Measurements from ENCODE around the gene TLE1.
"Not testable (repeated sequence)": the region's sequence is repeated elsewhere in the genome, so short reads cannot be mapped to it uniquely, and the experiment has no call there.

TLE1 gene

DNA sequence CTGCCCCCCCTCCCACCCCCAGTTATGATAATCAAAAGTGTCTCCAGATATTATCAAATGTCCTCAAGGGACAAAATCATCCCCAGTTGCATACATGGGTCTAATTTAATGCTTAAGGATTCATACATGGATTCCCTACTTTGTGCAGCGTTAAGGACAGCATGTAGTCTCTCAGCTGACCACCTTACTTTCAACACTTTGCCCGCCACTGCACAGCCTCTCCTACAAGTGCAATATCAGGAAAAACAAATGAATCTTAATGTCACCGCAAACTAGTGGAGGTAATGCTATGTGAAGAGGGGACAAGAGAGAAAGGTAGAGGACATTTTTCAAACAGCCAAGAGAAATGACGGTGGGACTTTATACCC lies 78.6 kb downstream of the TLE1 start:
- Mint-ChIP-seq H3K4me3 (no peak overlapping the region), H3K9me3 (no peaks in the 10 kb centered on the region), H3K4me1 (ENCODE audit: low read depth) (no peaks in the 10 kb centered on the region), H3K27me3 (ENCODE audit: low read depth) (no peaks in the 10 kb centered on the region), H3K27ac (no peak overlapping the region), H3K36me3 (ENCODE audit: low read depth) (no peaks in the 10 kb centered on the region)

DNA sequence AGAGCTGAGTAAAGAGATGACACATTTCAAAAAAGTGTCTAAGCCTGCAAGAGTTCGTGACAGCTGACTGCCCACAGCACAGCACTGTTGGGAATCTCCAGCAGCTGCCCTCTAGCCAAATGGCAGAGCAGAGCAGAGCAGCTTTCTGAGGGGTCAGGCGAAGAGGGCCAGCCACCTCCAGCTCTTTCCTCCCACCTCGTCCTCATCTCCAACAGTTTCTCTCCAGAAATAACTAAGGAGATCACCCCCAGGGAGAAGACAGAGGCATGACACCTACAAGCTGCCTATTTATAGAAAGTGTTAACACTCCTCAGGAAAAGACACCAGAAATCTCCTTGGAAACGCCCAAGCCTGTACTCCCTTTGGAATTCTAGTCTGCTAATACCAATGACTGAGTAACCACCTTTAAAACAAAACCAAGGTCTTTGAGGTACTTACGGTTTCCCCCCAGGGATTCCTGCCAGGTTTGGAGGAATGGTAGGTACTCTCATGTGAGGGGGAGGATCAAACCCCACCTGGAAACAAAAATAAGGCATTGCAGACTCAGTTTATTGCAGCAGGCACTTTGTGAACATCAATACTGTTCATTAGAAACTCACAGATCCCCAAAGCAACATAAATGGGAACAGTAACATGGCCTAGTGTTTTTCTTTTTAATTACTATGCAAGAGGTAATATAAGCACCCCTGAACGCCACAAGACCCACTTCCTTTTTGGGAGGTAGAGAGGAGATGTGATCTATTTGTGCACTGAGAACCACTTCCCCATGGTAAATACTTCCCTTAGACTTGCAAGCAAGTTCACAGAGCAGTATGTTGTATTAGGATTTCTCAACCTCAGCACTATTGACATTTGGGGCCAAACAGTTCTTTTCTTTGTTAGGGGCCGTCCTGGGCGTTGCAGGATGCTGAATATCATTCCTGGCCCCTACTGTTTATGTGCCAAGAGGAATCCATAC lies 79.3 kb downstream of the TLE1 start:
- no peak overlapping the region for H3K27ac Mint-ChIP-seq
- no peaks in the 10 kb centered on the region for H3K27me3 Mint-ChIP-seq (ENCODE audit: low read depth)
- no peak overlapping the region for H3K4me3 Mint-ChIP-seq
- no peaks in the 10 kb centered on the region for H3K36me3 Mint-ChIP-seq (ENCODE audit: low read depth)
- no peaks in the 10 kb centered on the region for H3K9me3 Mint-ChIP-seq
- no peaks in the 10 kb centered on the region for H3K4me1 Mint-ChIP-seq (ENCODE audit: low read depth)

DNA sequence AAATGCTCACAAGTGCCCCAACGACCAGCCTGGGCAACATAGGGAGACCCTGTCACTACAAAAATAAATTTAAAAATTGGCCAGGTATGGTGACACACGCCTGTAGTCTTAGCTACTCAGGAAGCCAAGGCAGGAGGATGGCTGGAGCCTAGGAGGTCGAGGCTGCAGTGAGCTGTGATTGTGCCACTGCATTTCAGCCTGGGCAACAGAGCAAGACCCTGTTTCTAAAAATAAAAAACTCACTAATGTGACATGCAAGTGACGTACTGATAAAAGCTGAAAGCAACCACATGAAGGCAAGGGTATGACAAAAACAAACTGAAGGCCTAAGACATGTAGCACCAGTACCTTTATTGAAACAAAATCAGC lies 81.1 kb downstream of the TLE1 start:
- no peaks in the 10 kb centered on the region for H3K9me3 Mint-ChIP-seq
- H3K27me3 Mint-ChIP-seq (ENCODE audit: low read depth): no peaks in the 10 kb centered on the region
- H3K27ac Mint-ChIP-seq: no peak overlapping the region

DNA sequence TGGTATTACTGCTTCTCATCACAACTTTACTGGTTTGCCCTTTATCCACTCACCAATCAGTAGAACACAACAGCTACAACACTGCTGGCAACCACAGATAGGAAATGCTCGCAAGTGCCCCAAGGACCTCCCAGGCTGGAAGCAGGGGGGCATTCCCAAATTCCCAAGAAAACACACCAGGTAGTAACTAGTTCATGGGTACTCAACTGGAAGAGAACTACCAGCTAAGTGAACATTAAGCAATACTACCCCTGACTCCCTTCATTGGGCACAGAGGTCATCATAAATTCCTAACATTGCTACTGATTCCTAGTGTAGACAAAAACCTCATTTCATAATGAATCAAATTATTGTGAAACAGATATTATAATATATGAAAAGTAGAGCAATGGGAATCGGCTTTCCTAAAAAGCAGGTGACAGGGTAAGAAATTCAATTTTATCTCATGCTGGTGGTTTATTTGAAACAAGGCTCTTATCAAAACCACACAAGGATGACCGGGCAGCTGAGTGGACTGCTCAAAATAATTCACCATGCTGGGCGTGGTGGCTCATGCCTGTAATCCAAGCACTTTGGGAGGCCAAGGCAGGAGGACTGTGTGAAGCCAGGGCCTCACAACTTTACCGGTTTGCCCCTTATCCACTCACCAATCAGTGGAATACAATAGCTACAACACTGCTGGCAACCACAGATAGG lies 81.6 kb downstream of the TLE1 start:
- Mint-ChIP-seq H3K4me3 (no peak overlapping the region), H3K36me3 (ENCODE audit: low read depth) (no peaks in the 10 kb centered on the region), H3K27me3 (ENCODE audit: low read depth) (no peaks in the 10 kb centered on the region), H3K9me3 (no peaks in the 10 kb centered on the region), H3K4me1 (ENCODE audit: low read depth) (no peaks in the 10 kb centered on the region), H3K27ac (no peak overlapping the region)

More for the DNA sequence above, 81.1 kb downstream of the TLE1 start:
- no peaks in the 10 kb centered on the region for H3K36me3 Mint-ChIP-seq (ENCODE audit: low read depth)
- no peak overlapping the region for H3K4me3 Mint-ChIP-seq
- H3K4me1 Mint-ChIP-seq (ENCODE audit: low read depth): no peaks in the 10 kb centered on the region

DNA sequence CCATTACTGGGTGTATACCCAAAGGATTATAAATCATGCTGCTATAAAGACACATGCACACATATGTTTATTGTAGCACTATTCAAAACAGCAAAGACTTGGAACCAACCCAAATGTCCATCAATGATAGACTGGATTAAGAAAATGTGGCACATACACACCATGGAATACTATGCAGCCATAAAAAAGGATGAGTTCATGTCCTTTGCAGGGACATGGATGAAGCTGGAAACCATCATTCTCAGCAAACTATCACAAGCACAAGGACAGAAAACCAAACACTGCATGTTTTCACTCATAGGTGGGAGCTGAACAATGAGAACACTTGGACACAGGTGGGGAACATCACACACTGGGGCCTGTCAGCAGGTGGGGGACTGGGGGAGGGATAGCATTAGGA lies 83.1 kb downstream of the TLE1 start:
- not testable (repeated sequence) for H3K9me3 Mint-ChIP-seq; H3K4me3 Mint-ChIP-seq; H3K36me3 Mint-ChIP-seq (ENCODE audit: low read depth); H3K27ac Mint-ChIP-seq; H3K27me3 Mint-ChIP-seq (ENCODE audit: low read depth); H3K4me1 Mint-ChIP-seq (ENCODE audit: low read depth)

DNA sequence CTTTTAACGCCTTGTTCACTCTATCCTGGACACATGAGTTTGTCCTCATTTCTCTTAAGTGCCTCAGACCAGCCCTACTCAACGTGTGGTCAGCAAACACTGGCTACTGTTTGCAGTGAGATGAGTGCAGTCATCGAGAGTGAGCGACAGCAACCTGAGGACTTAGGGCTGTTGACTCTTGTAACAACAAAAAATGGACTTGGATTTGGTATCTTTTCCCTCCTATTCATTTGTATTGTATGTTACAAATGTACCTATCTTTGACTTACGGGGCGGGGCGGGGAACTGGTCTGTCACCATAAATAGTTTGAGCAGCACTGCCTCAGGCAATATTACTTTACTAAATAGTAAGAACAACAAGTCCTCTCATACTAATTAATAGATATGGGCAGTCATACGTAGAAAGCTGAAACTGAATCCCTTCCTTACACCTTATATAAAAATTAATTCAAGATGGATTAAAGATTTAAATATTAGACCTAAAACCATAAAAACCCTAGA lies 84.1 kb downstream of the TLE1 start:
- H3K9me3 Mint-ChIP-seq: no peaks in the 10 kb centered on the region
- no peaks in the 10 kb centered on the region for H3K27me3 Mint-ChIP-seq (ENCODE audit: low read depth)
- no peak overlapping the region for H3K27ac Mint-ChIP-seq
- no peak overlapping the region for H3K4me3 Mint-ChIP-seq
- no peaks in the 10 kb centered on the region for H3K4me1 Mint-ChIP-seq (ENCODE audit: low read depth)
- no peaks in the 10 kb centered on the region for H3K36me3 Mint-ChIP-seq (ENCODE audit: low read depth)

DNA sequence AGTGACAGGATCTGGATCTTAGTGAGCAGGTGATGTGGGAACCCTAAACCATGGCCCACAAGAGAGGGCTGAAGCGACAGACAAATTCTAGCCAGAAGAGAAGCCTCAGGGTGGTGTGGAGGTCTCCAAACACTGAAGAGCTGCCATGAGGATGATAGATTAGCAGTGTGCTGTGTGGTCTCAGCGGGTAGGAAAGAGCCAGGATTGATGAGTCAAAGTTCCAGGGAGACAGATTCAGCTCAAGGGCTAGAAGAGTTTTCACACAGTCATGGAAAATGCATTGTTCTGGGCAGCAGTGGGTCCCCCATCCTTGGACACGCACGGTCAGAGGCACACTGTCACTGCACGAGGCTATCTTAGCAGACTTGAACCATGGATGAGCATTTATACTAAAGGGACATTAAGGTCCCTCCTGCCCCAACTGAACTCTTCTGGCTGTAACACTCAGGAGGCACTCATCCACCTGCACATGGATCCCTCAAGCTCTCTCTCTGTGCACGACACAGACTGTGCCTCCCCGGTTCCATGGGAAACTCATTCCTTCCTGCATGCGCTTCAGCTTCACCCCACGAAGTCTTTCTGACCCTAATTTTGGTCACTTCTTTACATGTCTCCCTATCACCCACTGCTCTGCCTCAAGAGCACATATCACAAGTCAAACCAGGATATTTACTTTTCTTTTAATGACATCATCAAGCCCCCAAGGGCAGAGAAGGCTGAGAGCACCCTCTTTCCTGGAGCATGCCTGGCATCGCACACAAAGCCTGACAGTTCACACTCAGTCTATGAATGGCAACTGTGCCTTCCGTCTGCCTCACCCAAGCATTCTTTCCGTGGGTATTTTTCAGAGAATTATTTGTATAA lies 84.8 kb downstream of the TLE1 start:
- H3K27me3 Mint-ChIP-seq (ENCODE audit: low read depth): no peaks in the 10 kb centered on the region
- H3K4me3 Mint-ChIP-seq: no peak overlapping the region
- no peak overlapping the region for H3K27ac Mint-ChIP-seq
- H3K9me3 Mint-ChIP-seq: no peaks in the 10 kb centered on the region
- no peaks in the 10 kb centered on the region for H3K4me1 Mint-ChIP-seq (ENCODE audit: low read depth)
- no peaks in the 10 kb centered on the region for H3K36me3 Mint-ChIP-seq (ENCODE audit: low read depth)

DNA sequence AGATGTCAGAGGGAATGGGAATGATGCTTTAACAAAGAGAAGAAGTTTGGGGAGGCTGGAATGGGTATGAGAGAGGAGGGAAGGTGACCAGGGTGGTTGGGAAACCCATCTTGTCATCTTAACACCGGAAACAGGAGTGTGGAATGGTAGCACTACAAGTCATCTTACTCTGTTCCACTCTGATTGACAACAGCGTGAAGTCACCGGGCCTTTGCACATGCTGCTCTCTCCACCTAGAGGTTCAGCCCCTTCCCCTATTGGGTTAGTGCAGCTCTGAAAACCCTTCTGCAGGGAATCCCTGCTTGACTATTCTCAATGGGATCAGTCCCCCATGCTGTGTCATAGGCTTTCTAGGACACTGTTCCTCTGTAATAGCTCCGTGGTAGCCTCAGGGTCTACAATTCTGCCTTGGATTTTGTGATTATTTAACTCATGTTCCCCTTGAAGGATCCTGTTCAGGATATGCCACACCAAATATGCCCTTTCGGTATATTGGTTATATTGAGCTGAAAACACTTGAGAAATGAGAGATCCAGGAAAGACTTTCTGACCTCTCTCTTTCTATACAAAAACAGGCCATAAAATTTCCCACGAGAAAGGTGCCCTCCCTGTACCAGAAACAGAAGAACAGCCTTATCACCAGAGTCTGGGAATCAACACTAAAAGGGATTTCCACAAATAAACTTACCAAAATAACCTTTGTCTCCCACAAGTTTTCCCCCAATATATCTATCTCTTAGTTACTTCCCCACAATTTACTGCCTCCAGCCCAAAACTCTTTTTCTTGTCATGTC lies 86.3 kb downstream of the TLE1 start:
- Mint-ChIP-seq H3K9me3 (no peaks in the 10 kb centered on the region), H3K36me3 (ENCODE audit: low read depth) (no peaks in the 10 kb centered on the region), H3K4me3 (no peak overlapping the region), H3K27ac (no peak overlapping the region), H3K27me3 (ENCODE audit: low read depth) (no peaks in the 10 kb centered on the region), H3K4me1 (ENCODE audit: low read depth) (no peaks in the 10 kb centered on the region)

DNA sequence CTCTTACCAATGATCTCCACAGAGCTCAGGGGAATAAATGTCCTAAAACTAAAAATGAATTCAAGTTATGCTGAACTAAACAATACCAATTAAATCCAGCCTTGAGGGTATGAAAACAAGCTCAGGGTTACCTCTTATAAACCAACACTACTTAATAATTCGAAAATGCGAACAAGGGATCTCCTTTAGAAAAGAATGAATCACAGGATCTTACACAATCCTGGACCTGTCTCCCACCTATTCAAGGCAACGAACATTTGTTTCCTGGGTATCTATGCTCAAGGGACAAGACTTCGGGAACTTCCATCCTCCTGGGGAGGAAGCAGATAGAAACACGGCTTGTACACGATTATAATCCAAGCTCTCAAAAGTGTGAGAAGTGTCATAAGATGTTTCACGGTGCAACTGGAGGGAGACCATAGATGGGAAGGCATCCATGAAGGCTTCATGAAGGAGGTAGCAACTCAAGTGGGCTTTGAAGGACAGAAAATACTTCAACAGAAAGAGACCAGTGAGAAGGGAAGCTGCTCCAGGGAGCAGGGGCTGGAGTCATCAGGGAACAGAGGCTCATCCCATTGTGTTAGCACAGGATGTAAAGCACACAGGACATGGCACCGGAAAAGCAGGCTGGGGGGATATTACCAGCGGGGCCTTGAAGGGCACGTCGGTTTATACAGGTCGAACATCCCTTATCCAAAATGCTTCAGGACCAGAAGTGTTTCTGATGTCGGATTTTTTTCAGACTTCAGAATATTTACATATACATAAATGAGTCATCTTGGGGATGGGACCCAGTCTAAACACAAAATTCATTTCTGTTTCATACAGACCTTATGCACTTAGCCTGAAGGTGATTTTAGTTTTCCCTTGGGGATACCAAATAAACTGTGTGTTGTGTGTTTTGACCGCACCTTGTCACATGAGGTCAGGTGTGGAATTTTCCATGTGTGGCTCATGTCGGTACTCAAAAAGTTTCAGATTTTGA lies 87.4 kb downstream of the TLE1 start:
- H3K27me3 Mint-ChIP-seq (ENCODE audit: low read depth): peaks cover 4% of the 10 kb centered on the region
- H3K27ac Mint-ChIP-seq: no peak overlapping the region
- no peaks in the 10 kb centered on the region for H3K9me3 Mint-ChIP-seq
- H3K4me1 Mint-ChIP-seq (ENCODE audit: low read depth): no peaks in the 10 kb centered on the region
- no peaks in the 10 kb centered on the region for H3K36me3 Mint-ChIP-seq (ENCODE audit: low read depth)
- no peak overlapping the region for H3K4me3 Mint-ChIP-seq

DNA sequence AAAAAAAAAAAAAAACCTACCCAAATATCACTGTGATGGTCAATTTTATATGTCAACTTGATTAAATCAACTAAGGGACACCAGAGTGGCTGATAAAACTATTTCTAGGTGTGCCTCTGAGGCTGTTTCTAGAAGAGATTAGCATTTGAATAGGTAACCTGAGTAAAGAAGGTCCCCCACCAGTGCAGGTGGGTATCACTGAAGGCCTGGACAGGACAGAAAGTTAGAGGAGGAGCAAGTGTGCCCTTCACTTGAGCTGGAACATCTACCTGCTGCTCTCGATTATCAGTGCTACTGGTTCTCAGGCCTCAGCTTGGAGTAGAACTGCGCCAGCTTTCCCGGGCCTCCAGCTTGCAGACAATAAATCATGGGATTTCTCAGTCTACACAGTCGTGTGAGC lies 88.7 kb downstream of the TLE1 start:
- Mint-ChIP-seq H3K4me1 (ENCODE audit: low read depth) (no peaks in the 10 kb centered on the region), H3K27me3 (ENCODE audit: low read depth) (peaks cover 4% of the 10 kb centered on the region)

DNA sequence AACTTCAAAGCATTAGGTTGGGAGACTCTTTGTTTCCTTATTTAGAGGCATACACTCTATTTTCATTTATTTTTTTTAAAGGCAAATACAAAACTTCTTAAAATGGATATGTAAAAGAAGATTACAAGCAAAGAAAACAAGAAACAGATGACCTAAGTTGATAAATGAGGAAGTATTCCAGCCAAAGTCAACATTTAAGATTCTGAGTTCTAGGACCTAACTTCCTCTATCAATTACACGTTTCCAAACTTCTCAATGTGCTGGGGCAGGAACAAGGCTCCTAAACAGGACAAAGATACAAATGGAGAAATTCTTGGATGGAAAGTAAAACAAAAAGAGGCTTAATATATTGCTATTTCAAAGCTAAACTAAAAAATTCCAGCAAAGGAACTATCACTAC lies 89.5 kb downstream of the TLE1 start:
- Mint-ChIP-seq H3K4me1 (ENCODE audit: low read depth) (no peaks in the 10 kb centered on the region), H3K9me3 (no peaks in the 10 kb centered on the region), H3K4me3 (no peak overlapping the region)

More for the DNA sequence above, 88.7 kb downstream of the TLE1 start:
- H3K36me3 Mint-ChIP-seq (ENCODE audit: low read depth): no peaks in the 10 kb centered on the region
- no peak overlapping the region for H3K4me3 Mint-ChIP-seq
- H3K27ac Mint-ChIP-seq: no peak overlapping the region
- H3K9me3 Mint-ChIP-seq: no peaks in the 10 kb centered on the region

DNA sequence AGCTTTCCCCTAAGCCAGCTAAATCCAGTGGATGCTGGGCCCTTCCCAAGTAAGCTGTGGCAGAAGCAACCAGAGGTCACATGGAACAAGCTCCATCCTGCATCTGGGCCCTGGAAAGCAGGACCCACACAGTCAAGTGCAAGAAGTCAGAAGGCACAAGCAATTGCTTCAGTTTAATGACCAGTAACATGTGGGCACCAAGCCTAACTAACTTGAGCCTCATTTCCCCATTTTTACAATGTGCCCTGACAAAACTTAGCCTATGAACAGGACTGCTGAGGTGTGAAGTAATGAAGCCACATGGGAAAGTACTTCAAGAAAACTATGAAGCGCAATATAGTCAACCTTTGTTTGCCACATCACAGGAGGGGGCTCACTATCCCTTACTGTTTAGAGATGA lies 90.5 kb downstream of the TLE1 start:
- Mint-ChIP-seq H3K4me3 (no peak overlapping the region), H3K4me1 (ENCODE audit: low read depth) (no peaks in the 10 kb centered on the region), H3K9me3 (no peaks in the 10 kb centered on the region), H3K36me3 (ENCODE audit: low read depth) (no peaks in the 10 kb centered on the region), H3K27ac (no peak overlapping the region), H3K27me3 (ENCODE audit: low read depth) (peaks cover 4% of the 10 kb centered on the region)

More for the DNA sequence above, 89.5 kb downstream of the TLE1 start:
- Mint-ChIP-seq H3K27ac (no peak overlapping the region), H3K27me3 (ENCODE audit: low read depth) (peaks cover 4% of the 10 kb centered on the region), H3K36me3 (ENCODE audit: low read depth) (no peaks in the 10 kb centered on the region)

DNA sequence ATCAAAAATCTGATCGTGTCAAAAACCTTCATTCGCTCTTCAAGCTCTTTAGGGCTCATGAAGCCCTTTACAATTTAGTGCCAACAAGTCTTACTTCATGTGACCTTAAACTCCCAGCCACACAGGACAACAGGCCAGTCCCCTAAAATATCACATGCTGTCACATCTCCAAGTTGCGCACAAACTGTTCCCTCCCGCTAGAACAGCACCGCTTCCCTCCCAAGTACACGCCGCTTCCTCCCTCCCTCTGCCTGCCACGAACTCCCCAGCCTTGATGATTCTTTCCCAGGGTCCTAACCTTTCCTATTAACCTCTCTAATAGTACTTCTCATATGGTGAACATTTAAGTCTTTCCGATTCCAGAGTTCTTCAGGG lies 91.2 kb downstream of the TLE1 start:
- Mint-ChIP-seq H3K9me3 (no peaks in the 10 kb centered on the region), H3K27me3 (ENCODE audit: low read depth) (peaks cover 4% of the 10 kb centered on the region), H3K4me1 (ENCODE audit: low read depth) (no peaks in the 10 kb centered on the region), H3K4me3 (no peak overlapping the region), H3K36me3 (ENCODE audit: low read depth) (no peaks in the 10 kb centered on the region), H3K27ac (no peak overlapping the region)

All from T-helper 1 cell treated with Interleukin-12 subunit alpha and Interleukin-12 subunit beta and Interleukin-4 antibody, amounts not matched to agents 30 μg/mL and 1 μg/mL, for 36 hours (primary cell).